AG09309 (cell line): Measurements from ENCODE around the gene OR9Q2.

Experiments
- DNase-seq: peaks from one replicate; pipeline ENCODE4 v3.0.0-alpha.2; 2010; ENCODE audit warnings: low read depth
- H3K4me3 ChIP-seq: 2 replicates; pipeline ENCODE4 v1.5.1; 2011; ENCODE audit warnings: mild to moderate bottlenecking, low read depth, low read length, moderate library complexity; ENCODE audit not compliant: control insufficient read depth
- TF ChIP-seq, protein P1 (sequence below): IDR thresholded peaks from 2 replicates; pipeline ENCODE4 v1.5.1; 2011; ENCODE audit warnings: mild to moderate bottlenecking, low read depth, low read length, inconsistent platforms; ENCODE audit not compliant: insufficient read depth, control insufficient read depth; ENCODE audit errors: missing control alignments

OR9Q2 gene

DNA sequence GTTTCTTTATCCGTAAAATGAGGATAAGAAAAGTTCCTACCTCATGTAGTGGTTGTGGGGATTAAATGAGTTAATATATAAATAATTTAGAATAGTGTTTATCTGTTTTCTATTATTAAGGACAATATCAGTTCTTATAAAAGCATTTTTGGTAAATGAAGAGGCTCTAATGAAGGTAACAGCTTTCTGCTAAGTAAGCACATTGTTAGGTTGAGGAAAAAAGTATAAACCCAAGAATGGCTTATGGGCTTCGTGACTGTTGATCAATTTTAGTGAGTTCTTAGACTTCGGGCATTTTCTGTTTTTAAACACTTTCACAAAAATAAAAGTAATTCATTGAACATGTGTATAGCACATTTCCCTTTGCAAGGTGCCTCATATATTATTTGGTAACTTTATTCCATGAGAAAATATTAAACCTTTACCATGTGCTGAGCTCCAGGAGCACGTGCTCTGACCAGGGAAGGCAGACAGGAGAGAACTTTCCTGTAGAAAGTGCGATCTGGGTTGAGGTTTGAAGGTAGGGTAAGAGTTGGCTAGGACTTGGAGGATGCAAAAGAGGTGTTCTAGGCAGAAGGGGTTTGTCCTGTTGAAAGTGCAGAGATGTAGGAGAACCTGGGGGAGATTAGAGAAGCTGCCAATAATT is 11.3 kb upstream of the OR9Q2 start:
- DNase-seq, result no peak
- TF ChIP-seq, protein P1, sequence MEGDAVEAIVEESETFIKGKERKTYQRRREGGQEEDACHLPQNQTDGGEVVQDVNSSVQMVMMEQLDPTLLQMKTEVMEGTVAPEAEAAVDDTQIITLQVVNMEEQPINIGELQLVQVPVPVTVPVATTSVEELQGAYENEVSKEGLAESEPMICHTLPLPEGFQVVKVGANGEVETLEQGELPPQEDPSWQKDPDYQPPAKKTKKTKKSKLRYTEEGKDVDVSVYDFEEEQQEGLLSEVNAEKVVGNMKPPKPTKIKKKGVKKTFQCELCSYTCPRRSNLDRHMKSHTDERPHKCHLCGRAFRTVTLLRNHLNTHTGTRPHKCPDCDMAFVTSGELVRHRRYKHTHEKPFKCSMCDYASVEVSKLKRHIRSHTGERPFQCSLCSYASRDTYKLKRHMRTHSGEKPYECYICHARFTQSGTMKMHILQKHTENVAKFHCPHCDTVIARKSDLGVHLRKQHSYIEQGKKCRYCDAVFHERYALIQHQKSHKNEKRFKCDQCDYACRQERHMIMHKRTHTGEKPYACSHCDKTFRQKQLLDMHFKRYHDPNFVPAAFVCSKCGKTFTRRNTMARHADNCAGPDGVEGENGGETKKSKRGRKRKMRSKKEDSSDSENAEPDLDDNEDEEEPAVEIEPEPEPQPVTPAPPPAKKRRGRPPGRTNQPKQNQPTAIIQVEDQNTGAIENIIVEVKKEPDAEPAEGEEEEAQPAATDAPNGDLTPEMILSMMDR, result no peak
- no peak overlapping the region for H3K4me3 ChIP-seq

DNA sequence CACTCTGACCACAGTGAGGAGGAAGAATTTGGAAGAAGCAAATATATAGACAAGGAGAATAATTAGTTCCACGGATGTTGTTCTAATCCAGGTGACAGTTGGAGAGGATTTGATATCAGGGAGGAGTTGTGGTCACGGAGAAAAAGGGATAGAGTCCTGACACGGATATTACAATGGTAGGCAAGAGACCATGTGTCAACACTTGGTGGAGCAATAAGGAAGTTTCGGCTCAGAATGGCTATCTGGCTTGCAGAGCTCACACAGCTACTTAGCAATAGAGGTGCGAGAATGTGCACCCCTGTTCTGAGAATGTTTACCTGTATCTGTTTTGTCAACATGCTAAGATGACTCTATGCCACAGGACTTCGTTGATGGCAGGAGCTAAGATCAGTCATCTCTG is 10.4 kb upstream of the OR9Q2 start:
- TF ChIP-seq, protein P1, result no peak
- DNase-seq, result no peak
- no peak overlapping the region for H3K4me3 ChIP-seq

DNA sequence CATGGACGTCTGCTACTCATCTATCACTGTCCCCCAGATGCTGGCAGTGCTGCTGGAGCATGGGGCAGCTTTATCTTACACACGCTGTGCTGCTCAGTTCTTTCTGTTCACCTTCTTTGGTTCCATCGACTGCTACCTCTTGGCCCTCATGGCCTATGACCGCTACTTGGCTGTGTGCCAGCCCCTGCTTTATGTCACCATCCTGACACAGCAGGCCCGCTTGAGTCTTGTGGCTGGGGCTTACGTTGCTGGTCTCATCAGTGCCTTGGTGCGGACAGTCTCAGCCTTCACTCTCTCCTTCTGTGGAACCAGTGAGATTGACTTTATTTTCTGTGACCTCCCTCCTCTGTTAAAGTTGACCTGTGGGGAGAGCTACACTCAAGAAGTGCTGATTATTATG is 9.2 kb upstream of the OR9Q2 start:
- TF ChIP-seq, protein P1, result no peak
- no peak overlapping the region for H3K4me3 ChIP-seq
- DNase-seq, result no peak

DNA sequence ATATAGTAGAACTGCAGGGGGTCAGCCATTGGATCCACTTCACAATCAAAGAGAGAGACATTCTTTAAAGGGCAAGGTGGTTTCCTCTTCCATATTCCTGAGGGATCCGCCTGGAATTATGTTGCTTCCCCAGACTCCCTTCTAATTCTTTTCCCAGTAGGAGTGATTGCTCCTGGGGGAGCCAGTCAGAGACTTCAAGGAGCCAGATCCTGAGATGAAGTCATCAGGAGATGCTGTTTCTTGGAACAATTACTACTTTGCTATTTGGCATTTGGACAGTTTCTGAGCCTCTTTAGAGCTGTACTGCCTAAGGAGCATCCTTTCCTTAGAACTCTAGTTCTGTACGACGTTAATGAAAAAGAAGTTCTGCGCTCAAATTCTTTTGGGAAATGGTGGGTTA is 1.9 kb upstream of the OR9Q2 start:
- H3K4me3 ChIP-seq, result no peak overlapping the region
- TF ChIP-seq, protein P1, result no peak
- no peak for DNase-seq

DNA sequence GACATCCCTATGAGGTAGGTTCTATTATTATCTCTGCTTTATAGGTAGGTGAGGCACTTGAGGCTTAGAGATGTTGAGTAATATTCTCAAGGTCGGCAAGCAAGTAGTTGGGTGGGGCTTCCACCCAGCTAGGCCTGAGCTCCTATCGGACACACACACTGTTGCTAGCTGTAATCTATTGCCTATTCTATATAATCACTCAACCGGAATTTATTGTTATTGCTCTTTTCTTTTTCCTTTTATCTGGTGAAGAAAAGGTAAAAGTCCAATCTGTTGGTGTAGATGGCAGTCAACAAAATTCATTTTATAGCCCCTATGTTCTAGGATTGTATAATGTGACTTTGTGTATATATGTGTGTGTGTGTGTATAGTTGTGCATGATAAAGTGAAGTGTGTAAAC is 3.4 kb downstream of the OR9Q2 start:
- TF ChIP-seq, protein P1, result no peak
- no peak overlapping the region for H3K4me3 ChIP-seq
- no peak for DNase-seq

DNA sequence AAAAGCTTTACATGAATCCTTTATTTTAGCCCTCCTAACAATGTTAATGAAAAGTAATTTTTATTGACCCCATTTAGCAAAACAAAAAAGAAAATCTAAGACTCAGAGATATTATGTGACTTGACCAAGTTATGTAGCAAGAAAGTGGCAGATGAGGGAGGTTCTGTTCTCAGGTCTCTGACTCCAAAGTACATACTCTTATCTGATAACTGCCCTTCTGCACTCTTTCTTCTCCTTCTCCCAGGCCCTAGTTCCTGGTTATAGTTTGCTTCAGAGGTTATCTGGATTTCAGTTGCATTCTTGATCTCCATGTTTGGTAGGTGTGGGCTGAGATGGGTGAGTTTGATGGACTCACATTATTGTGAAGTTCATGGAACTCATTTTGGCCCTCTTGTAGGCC is 4.5 kb downstream of the OR9Q2 start:
- TF ChIP-seq, protein P1, result no peak
- no peak overlapping the region for H3K4me3 ChIP-seq
- no peak for DNase-seq

DNA sequence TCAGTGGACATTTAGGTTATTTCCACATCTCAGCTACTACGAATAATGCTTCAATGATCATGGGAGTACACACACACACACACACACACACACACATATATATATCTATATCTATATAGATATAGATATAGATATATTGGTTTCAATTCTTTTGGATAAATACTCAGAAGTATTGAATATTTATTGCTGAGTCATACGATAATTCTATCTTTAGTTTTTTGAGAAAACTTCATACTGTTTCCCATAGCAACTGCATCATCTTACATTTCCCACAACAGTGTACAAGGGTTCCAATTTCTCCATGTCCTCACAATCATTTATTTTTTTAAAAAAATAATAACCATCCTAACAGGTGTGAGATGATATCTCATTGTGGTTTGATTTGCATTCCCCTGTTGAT is 7.1 kb downstream of the OR9Q2 start:
- no peak for DNase-seq
- TF ChIP-seq, protein P1, result no peak
- no peak overlapping the region for H3K4me3 ChIP-seq
